Activated CD4-positive, alpha-beta T cell treated with anti-CD3 and anti-CD28 coated beads, Interleukin-2, Interleukin-4, amounts not matched to agents 100 ng/mL and 50 ng/mL, durations not matched to agents 16 hours and 8 hours (primary cell): Measurements from ENCODE around the gene PPP4R2.

ENCODE experiments used
- DNase-seq: peaks from one replicate; pipeline ENCODE4 v3.0.0-alpha.2; 2020; ENCODE audit warnings: low spot score

PPP4R2 gene, protein sequence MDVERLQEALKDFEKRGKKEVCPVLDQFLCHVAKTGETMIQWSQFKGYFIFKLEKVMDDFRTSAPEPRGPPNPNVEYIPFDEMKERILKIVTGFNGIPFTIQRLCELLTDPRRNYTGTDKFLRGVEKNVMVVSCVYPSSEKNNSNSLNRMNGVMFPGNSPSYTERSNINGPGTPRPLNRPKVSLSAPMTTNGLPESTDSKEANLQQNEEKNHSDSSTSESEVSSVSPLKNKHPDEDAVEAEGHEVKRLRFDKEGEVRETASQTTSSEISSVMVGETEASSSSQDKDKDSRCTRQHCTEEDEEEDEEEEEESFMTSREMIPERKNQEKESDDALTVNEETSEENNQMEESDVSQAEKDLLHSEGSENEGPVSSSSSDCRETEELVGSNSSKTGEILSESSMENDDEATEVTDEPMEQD

GRCh38 chr3:72996473-72997333 lies at the start of gene PPP4R2:
Gene PPP4R2 (plus strand): TSS chr3:72996811. CDS start chr3:72997038, 227 bp downstream.
- DNase-seq: peak; percentile 91

GRCh38 chr3:72947715-72948490 lies 48.7 kb upstream of the PPP4R2 start:
- DNase-seq: no peak

DNA sequence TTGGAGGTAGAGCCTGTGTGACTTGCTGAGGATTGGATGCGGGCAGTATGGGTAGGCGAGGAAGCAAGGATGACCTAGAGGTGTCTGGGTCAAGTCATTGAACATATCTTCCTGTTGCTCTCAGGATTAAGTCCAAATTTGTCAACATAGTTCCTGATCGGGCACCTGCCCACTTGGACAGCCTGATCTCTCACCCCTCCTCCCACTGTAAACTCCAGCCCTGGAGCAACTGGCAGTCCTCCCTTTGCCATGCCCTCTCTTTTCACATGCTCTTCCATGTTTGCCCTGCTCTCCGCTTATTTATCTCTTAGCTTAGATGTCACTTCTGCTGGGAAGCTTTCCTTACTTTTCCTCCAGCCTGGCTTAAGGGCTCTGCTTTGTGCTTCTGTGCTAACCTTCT lies 47.6 kb upstream of the PPP4R2 start:
- DNase-seq: no peak

GRCh38 chr3:72950372-72950771 lies 46.2 kb upstream of the PPP4R2 start:
- no peak for DNase-seq

- DNase-seq: no peak
Observed at GRCh38 chr3:72950801-72951200, 45.8 kb upstream of the PPP4R2 start.

- DNase-seq: peak; percentile 17
Observed at GRCh38 chr3:72951259-72951722, 45.3 kb upstream of the PPP4R2 start.

DNA sequence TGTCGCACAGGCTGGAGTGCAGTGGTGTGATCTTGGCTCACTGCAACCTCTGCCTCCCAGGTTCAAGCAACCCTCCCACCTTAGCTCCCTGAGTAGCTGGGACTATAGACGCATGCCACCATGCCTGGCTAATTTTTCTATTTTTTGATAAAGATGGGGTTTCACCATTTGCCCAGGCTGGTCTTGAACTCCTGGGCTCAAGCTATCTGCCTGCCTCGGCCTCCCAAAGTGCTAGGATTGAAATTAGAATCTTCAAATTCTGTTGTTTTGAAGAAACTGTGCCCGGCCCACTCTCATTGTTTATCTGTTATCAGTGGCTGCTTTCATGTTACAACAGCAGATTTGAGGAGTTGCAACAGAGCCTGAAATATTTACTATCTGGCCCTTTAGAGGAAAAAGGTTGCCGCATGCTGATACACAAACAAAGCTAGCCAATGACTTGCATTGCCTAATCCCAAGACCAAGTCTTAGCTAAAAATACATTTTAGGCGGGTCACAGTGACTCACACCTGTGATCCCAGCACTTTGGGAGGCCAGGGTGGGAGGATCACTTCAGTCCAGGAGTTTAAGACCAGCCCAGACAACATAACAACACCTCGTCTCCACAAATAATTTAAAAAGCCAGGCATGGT lies 43.2 kb upstream of the PPP4R2 start:
- DNase-seq: no peak

- no peak for DNase-seq
Observed at GRCh38 chr3:72957297-72957696, 39.3 kb upstream of the PPP4R2 start.

GRCh38 chr3:72959336-72959735 lies 37.3 kb upstream of the PPP4R2 start:
- no peak for DNase-seq

GRCh38 chr3:72960812-72961518 lies 35.6 kb upstream of the PPP4R2 start:
- DNase-seq: no peak

GRCh38 chr3:72961752-72962151 lies 34.9 kb upstream of the PPP4R2 start:
- no peak for DNase-seq

DNA sequence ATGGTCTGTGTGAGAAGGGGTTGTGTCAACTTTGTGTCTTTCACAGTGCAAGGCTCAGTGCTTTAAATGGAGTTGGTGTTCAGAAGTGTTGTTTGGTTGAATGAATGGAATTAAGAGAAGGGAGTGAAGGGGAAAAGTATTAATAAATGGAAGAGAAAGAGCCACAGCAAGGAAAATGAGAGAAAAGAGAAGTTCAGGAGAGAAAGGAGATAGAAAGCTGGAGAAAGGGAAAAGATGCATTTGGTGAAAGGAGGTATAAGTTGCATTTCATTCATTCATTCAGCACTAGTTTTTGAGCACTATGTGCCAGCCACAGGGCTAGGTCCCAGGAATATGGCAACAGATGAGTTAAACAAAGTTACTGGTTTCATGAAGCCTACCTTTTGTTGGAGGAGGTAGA lies 34.3 kb upstream of the PPP4R2 start:
- DNase-seq: no peak

- no peak for DNase-seq
Observed at GRCh38 chr3:72964633-72965032, 32.0 kb upstream of the PPP4R2 start.

DNA sequence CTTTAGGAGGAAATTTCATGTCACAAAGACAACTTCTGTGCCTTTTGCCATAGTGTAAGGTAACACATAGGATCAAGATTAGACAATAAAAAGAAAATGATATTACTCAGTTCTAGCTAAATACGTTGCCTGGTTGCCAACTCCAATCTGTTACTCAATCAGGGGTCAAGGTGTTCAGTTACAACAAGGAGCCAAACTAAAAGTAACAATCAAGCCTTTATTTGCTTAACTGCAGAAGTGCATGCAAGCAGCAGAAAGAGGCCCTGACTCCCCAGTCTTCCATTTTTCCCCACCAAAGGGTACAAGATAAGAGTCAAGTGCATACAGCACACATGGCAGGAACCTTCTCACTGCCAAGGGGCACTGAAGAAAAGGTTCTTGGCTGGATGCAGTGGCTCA lies 28.3 kb upstream of the PPP4R2 start:
- no peak for DNase-seq

DNA sequence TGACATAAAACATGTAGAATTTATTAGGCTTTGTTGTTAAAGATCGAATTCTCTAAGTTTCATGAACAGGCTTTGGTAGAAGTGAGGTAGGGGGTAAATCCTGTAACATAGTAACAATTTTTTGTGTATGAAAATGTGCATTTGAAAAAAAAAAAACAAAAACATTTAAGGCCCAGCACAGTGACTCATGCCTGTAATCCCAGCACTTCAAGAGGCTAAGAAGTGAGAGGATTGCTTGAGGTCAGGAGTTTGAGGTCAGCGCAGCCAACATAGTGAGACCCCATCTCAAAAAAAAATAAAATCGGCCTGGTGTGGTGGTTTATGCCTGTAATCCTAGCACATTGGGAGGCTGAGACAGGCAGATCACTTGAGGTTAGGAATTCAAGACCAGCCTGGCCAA lies 26.8 kb upstream of the PPP4R2 start:
- DNase-seq: no peak

GRCh38 chr3:72970942-72971341 lies 25.7 kb upstream of the PPP4R2 start:
- no peak for DNase-seq

DNA sequence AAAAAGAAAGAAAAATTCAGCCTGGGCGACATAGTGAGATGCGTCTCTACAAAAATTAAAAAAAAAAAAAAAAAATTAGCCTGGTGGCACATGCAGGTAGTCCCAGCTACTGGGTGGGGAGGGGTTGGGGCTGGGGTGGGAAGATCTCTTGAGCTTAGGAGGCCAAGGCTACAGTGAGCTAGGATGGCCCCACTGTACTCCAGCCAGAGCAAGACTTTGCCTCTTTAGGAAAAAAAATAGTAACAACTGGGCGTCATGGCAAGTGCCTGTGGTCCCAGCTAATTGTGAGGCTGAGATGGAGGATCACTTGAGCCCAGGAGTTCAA lies 23.9 kb upstream of the PPP4R2 start:
- DNase-seq: no peak

DNA sequence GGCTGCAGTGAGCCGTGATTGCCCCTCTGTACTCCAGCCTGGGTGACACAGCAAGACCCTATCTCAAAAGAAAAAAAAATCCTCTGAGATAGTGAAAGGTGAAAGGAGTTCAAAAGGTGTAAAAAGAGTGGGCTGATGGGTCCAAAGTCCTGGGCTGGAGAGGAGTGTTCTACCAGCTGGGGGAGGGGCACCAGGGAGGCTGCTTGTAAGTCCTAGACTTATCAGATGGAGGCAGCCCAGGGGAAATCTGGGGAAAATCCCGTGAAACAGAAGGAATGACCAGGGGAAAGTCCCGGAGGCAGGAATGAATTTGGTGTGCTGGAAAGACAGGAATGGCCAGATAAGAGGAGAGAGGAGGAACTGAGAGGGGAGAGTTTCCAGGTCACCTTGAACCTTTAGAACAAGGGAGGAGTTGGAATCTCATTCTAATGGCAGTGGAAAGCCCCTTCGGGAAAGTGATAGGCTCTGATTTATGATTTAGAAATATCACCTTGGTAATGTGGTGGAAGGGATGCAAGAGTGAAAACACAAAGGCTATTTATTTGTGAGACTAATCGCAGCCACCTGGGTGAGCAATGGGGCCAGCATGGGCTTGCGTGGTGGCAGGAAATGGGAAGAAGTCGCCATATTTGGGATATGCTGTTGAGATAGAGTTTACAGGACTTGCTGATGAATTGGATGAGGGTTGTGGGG lies 23.4 kb upstream of the PPP4R2 start:
- no peak for DNase-seq

DNA sequence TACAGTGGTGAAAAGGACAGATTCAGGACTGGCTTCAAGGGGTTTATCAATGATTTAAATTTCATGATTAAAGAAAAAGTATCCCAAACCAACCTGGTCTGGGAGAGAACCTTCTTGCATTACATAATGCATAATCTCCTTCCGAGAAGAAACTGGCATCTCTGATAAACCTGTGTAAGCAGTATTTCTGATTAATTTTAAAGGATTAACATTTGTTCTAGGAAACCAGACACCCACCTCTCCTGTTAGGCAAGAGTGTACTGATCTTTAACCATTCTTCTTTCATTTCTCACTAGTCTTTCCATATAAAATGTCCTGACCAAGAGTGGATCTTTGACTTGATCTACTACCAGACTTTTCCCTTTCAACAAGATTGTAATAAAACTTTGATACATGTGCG lies 22.8 kb upstream of the PPP4R2 start:
- DNase-seq: no peak

DNA sequence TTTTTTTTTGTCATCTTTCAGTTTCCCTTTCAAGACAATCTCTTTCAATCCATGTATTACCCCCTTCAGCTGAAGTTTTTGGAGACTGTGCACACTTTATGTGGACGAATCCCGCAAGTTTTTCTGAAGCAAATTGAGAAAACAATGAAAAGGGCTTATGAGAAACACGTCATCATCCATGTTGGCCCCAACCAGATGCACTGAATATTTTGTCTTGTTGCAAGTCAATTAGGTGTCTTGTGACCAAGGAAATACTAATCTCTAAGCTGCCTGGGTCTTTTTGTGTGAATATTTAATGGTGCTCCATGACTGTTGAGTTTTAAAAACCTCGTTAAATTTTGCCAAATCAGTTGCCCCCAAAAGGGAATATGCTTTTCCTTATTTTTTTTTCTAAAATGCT lies 21.7 kb upstream of the PPP4R2 start:
- DNase-seq: no peak

DNA sequence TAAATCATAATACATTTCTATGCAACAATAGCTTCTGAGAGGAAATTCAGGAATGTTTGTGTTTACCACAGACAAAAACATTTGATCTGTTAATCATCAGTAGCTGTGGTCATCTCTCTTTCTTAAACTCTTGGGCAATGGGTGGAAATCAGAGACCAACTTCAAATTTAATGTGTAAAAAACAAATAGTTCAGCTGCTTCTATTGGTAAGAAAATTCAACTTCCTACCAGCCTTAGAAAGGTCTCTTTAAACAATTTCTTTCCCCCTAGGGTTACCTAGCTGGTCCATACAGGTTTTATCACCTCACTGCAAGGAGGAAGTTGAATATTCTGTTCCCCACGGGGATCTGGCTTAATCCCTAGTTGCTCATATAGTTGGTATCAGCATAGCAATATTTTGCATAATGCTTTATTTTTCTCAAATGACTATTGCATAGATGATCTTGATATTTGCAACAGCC lies 20.3 kb upstream of the PPP4R2 start:
- no peak for DNase-seq
